GM10266 (cell line): ENCODE measurements around the gene ASGR2.
A peak's percentile ranks its signal among the peaks of the same experiment; 100 is the strongest.

Experiments
- DNase-seq: peaks from one replicate; pipeline ENCODE4 v3.0.0; 2012; ENCODE audit errors: extremely low spot score
- CTCF ChIP-seq: IDR thresholded peaks from 2 replicates; pipeline ENCODE4 v1.5.1; 2012; ENCODE audit warnings: mild to moderate bottlenecking, low read depth; ENCODE audit not compliant: control insufficient read depth, insufficient read depth; ENCODE audit errors: missing control alignments

The ASGR2 gene

DNA sequence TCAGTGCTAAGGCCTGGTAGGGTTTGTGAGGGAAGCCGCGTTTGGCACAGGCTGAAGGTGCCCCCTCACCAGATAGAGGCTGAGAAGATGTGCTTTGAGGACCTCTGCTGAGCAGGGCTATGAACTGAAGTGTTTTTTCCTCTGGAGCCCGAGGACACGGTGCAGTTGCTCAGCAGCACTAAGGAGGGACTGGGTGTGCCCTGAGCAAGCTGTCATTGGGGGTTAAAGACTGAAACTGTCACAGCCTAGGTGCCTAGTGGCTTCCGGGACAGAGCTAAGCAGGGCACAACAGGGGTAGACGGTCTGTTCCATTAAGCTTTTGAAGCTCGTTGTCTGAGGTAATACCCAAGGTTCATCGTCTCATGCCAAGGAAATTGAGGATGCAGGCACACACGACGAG, 24.8 kb upstream of the ASGR2 start:
- no peak for TF ChIP-seq CTCF

GRCh38 chr17:7138800-7139381, 24.3 kb upstream of the ASGR2 start:
- no peak for DNase-seq
- TF ChIP-seq CTCF, result no peak

More for the DNA sequence above, 24.8 kb upstream of the ASGR2 start:
- DNase-seq, result no peak

- TF ChIP-seq CTCF, result no peak
- DNase-seq, result no peak
Measured at GRCh38 chr17:7137171-7137943, 22.7 kb upstream of the ASGR2 start.

- DNase-seq, result peak; percentile 67
- TF ChIP-seq CTCF, result peak; percentile 95
Measured at GRCh38 chr17:7136266-7136877, 21.8 kb upstream of the ASGR2 start.

DNA sequence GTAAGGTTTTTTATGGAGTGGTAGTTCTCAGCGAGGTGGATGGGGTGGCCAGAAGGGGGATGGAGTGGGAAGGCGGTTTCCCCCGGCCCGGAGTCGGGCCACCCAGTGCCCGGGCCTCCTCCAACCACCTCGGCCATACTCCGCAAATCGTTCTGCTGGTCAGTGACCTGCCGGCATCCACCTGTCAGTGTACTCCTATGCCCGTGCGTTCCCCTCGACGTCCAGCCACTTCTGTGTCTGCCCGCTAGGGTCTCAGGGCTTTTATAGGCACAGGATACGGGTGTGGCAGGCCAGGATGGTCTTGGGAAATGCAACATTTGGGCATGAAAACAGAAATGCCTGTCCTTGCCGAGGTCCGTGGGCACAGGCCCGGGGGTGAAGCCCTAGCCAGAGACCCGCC, 19.3 kb upstream of the ASGR2 start:
- no peak for TF ChIP-seq CTCF
- DNase-seq, result no peak

- TF ChIP-seq CTCF, result peak; percentile 58
- no peak for DNase-seq
Measured at GRCh38 chr17:7133424-7133823, 18.8 kb upstream of the ASGR2 start.
